Measurements from ENCODE around the gene GFM1. TPM values are rescaled to one million over a fixed set of nuclear protein-coding genes. Genes with fewer than 3 reads are reported as not detected.

Gene GFM1
- total and polyA plus RNA-seq, 2 experiments from 2014 or later: 24.5 to 59.9 TPM

DNA sequence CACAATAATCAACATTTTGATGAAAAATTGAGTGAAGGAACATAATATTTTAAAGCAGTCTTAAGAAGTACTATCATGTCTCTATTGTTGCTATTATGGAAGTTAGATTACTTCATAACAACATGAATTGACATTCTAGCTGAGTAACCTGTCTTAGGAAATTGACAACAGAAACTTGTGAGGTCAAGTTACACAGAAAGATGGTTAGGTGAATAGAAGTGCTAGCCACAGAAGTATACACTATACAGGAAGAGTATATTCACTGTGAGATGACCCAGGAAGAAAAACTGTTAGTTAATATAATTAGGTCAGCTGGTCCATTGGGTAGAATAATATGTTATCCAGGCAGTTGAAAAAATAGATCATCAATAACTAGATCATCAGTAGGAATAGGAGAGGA is 42.1 kb upstream of the GFM1 start:
- ATAC-seq (no peak), DNase-seq (ENCODE audit: low spot score) (no peak)
- Mint-ChIP-seq H3K27me3 (ENCODE audit: insufficient read depth, low read depth, poor library complexity) (peaks cover 2% of the 10 kb centered on the region), H3K36me3 (ENCODE audit: low read depth) (peaks cover 3% of the 10 kb centered on the region; the same call in 2 of the 3 replicates), H3K9me3 (no peaks in the 10 kb centered on the region), H3K4me3 (no peak overlapping the region), H3K27ac (no peak overlapping the region), H3K4me1 (peaks cover 3% of the 10 kb centered on the region; the same call in 2 of the 3 replicates)
- Histone ChIP-seq H3K9me2 (ENCODE audit: insufficient read depth) (no peaks in the 10 kb centered on the region), H3K36me3 (ENCODE audit: insufficient read depth) (no peaks in the 10 kb centered on the region; the same call in none of the 2 replicates), H3K4me1 (ENCODE audit: insufficient read depth) (no peaks in the 10 kb centered on the region), H3K4me2 (no peak overlapping the region), H3K27me3 (ENCODE audit: insufficient read depth) (no peaks in the 10 kb centered on the region), H2AFZ (no peak overlapping the region), H4K20me1 (replicated peaks; ENCODE audit: insufficient read depth) (0 out of 2 replicates have a peak, but pooled peaks cover 5% of the 10 kb centered on the region), H3K4me3 (no peak overlapping the region), H3K79me2 (replicated peaks; ENCODE audit: insufficient read depth) (no peaks in the 10 kb centered on the region), H3F3A (replicated peaks; ENCODE audit: low read depth) (no peaks in the 10 kb centered on the region), H3K27ac (ENCODE audit: low read depth) (no peak overlapping the region)
- TF ChIP-seq POLR2AphosphoS5 (IDR thresholded peaks at IDR 0.05; ENCODE audit: low read depth) (no peak), CREB1 (CRISPR knock-in tag; IDR thresholded peaks at IDR 0.05; ENCODE audit: low read depth) (no peak)
- TF ChIP-seq, protein P1, sequence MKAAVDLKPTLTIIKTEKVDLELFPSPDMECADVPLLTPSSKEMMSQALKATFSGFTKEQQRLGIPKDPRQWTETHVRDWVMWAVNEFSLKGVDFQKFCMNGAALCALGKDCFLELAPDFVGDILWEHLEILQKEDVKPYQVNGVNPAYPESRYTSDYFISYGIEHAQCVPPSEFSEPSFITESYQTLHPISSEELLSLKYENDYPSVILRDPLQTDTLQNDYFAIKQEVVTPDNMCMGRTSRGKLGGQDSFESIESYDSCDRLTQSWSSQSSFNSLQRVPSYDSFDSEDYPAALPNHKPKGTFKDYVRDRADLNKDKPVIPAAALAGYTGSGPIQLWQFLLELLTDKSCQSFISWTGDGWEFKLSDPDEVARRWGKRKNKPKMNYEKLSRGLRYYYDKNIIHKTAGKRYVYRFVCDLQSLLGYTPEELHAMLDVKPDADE (IDR thresholded peaks at IDR 0.05): no peak
- TF ChIP-seq, protein P2, sequence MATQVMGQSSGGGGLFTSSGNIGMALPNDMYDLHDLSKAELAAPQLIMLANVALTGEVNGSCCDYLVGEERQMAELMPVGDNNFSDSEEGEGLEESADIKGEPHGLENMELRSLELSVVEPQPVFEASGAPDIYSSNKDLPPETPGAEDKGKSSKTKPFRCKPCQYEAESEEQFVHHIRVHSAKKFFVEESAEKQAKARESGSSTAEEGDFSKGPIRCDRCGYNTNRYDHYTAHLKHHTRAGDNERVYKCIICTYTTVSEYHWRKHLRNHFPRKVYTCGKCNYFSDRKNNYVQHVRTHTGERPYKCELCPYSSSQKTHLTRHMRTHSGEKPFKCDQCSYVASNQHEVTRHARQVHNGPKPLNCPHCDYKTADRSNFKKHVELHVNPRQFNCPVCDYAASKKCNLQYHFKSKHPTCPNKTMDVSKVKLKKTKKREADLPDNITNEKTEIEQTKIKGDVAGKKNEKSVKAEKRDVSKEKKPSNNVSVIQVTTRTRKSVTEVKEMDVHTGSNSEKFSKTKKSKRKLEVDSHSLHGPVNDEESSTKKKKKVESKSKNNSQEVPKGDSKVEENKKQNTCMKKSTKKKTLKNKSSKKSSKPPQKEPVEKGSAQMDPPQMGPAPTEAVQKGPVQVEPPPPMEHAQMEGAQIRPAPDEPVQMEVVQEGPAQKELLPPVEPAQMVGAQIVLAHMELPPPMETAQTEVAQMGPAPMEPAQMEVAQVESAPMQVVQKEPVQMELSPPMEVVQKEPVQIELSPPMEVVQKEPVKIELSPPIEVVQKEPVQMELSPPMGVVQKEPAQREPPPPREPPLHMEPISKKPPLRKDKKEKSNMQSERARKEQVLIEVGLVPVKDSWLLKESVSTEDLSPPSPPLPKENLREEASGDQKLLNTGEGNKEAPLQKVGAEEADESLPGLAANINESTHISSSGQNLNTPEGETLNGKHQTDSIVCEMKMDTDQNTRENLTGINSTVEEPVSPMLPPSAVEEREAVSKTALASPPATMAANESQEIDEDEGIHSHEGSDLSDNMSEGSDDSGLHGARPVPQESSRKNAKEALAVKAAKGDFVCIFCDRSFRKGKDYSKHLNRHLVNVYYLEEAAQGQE (IDR thresholded peaks at IDR 0.05; ENCODE audit: unreplicated experiment): no peak

DNA sequence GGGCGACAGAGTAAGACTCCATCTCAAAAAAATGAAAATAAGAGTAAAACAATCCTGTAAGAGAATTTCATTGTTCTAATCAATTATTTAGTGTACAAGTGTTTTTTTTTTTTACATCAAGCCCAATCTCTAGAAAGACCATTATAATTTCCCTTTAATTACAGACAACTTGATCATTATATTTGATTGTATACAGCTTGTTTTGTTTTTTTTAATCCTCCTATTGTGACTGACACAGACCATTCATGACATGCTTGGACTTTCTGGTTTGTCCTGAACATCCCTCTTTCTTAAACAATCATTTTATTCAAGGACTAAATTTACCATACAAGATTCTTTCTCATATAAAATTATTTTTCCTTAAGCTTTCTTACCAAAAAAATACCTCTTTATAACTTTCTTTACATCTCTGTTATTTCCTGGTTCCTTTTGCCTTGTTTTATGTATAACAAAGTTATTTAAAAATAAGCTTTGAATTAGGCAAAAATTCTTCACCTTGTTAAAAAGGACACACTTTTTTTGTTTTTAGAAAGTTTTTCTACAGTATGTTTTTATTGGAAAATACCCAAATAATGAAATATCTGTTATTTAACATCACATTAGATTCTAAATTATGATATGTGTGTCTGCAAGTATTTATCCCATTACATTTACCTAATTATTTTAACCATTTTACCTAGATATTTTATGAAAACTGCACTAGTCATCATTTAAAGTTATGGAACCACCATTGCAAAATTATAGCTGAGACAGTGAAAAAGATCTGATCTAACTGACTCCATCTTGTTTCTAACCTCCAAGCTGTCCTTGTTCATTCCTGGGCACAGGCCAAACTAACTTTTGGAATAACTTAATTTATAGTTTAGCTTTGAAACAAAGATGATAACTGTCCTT is 26.1 kb upstream of the GFM1 start:
- H3K4me1 ChIP-seq (ENCODE audit: insufficient read depth): no peaks in the 10 kb centered on the region
- no peaks in the 10 kb centered on the region for H3F3A ChIP-seq (replicated peaks; ENCODE audit: low read depth)
- Mint-ChIP-seq H3K27ac (no peak overlapping the region), H3K9me3 (peaks cover 76% of the 10 kb centered on the region), H3K4me3 (no peak overlapping the region), H3K4me1 (no peaks in the 10 kb centered on the region), H3K36me3 (ENCODE audit: low read depth) (peaks cover 41% of the 10 kb centered on the region), H3K27me3 (ENCODE audit: insufficient read depth, low read depth, poor library complexity) (peaks cover 9% of the 10 kb centered on the region)
- DNase-seq (ENCODE audit: low spot score): peak; percentile 21
- H3K27me3 ChIP-seq (ENCODE audit: insufficient read depth): no peaks in the 10 kb centered on the region
- no peak for ATAC-seq
- H3K4me2 ChIP-seq: no peak overlapping the region
- peaks cover 11% of the 10 kb centered on the region for H3K36me3 ChIP-seq (ENCODE audit: insufficient read depth)
- no peaks in the 10 kb centered on the region for H3K9me2 ChIP-seq (ENCODE audit: insufficient read depth)
- no peak overlapping the region; the same call in 1 of the 2 replicates for H3K4me3 ChIP-seq
- no peak overlapping the region for H3K27ac ChIP-seq (ENCODE audit: low read depth)
- no peaks in the 10 kb centered on the region for H4K20me1 ChIP-seq (replicated peaks; ENCODE audit: insufficient read depth)
- no peaks in the 10 kb centered on the region for H3K79me2 ChIP-seq (replicated peaks; ENCODE audit: insufficient read depth)
- no peak overlapping the region for H2AFZ ChIP-seq
- TF ChIP-seq JUNB (IDR thresholded peaks at IDR 0.05; ENCODE audit: unreplicated experiment): no peak
- TF ChIP-seq ZNF331 (CRISPR knock-in tag; IDR thresholded peaks at IDR 0.05; ENCODE audit: low read depth): no peak
- TF ChIP-seq, protein P3, sequence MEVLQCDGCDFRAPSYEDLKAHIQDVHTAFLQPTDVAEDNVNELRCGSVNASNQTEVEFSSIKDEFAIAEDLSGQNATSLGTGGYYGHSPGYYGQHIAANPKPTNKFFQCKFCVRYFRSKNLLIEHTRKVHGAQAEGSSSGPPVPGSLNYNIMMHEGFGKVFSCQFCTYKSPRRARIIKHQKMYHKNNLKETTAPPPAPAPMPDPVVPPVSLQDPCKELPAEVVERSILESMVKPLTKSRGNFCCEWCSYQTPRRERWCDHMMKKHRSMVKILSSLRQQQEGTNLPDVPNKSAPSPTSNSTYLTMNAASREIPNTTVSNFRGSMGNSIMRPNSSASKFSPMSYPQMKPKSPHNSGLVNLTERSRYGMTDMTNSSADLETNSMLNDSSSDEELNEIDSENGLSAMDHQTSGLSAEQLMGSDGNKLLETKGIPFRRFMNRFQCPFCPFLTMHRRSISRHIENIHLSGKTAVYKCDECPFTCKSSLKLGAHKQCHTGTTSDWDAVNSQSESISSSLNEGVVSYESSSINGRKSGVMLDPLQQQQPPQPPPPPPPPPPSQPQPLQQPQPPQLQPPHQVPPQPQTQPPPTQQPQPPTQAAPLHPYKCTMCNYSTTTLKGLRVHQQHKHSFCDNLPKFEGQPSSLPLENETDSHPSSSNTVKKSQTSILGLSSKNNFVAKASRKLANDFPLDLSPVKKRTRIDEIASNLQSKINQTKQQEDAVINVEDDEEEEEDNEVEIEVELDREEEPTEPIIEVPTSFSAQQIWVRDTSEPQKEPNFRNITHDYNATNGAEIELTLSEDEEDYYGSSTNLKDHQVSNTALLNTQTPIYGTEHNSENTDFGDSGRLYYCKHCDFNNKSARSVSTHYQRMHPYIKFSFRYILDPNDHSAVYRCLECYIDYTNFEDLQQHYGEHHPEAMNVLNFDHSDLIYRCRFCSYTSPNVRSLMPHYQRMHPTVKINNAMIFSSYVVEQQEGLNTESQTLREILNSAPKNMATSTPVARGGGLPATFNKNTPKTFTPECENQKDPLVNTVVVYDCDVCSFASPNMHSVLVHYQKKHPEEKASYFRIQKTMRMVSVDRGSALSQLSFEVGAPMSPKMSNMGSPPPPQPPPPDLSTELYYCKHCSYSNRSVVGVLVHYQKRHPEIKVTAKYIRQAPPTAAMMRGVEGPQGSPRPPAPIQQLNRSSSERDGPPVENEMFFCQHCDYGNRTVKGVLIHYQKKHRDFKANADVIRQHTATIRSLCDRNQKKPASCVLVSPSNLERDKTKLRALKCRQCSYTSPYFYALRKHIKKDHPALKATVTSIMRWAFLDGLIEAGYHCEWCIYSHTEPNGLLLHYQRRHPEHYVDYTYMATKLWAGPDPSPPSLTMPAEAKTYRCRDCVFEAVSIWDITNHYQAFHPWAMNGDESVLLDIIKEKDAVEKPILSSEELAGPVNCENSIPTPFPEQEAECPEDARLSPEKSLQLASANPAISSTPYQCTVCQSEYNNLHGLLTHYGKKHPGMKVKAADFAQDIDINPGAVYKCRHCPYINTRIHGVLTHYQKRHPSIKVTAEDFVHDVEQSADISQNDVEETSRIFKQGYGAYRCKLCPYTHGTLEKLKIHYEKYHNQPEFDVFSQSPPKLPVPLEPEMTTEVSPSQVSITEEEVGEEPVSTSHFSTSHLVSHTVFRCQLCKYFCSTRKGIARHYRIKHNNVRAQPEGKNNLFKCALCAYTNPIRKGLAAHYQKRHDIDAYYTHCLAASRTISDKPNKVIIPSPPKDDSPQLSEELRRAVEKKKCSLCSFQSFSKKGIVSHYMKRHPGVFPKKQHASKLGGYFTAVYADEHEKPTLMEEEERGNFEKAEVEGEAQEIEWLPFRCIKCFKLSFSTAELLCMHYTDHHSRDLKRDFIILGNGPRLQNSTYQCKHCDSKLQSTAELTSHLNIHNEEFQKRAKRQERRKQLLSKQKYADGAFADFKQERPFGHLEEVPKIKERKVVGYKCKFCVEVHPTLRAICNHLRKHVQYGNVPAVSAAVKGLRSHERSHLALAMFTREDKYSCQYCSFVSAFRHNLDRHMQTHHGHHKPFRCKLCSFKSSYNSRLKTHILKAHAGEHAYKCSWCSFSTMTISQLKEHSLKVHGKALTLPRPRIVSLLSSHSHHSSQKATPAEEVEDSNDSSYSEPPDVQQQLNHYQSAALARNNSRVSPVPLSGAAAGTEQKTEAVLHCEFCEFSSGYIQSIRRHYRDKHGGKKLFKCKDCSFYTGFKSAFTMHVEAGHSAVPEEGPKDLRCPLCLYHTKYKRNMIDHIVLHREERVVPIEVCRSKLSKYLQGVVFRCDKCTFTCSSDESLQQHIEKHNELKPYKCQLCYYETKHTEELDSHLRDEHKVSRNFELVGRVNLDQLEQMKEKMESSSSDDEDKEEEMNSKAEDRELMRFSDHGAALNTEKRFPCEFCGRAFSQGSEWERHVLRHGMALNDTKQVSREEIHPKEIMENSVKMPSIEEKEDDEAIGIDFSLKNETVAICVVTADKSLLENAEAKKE (CRISPR knock-in tag; IDR thresholded peaks at IDR 0.05): no peak
- TF ChIP-seq NANOG (IDR thresholded peaks at IDR 0.05; ENCODE audit: borderline replicate concordance): no peak
- no peak for TF ChIP-seq STAT1 (IDR thresholded peaks at IDR 0.05; ENCODE audit: unreplicated experiment)
